Adrenal gland (tissue), 5 donors: Measurements from ENCODE around the gene FAM90A26.
"Not testable (repeated sequence)": the region's sequence is repeated elsewhere in the genome, so short reads cannot be mapped to it uniquely, and the experiment has no call there.

Experiments
- CTCF ChIP-seq, 6 experiments: fragments of 450-650 bp in 4 of 6; fragments of 200-600 bp in 2 of 6; sonication (generic) in 1 of 6; IDR thresholded peaks; 1 replicate in 5 of 6; 2 replicates in 1 of 6; pipeline versions ENCODE4 v1.5.1 to v1.8.0; 2016 to 2021; ENCODE audit warnings: antibody characterized with exemption in 6 of 6, mild to moderate bottlenecking in 2 of 6, moderate library complexity in 1 of 6
- POLR2A ChIP-seq, 2 donors: fragments of 450-650 bp; IDR thresholded peaks; one replicate each; pipeline ENCODE4 v1.6.1; 2017; ENCODE audit warnings: antibody characterized with exemption in 2 of 2, mild to moderate bottlenecking in 2 of 2, moderate library complexity in 1 of 2
- donor health status: DM: no; HTN: no; CAD: no.

- TF ChIP-seq CTCF, POLR2A (IDR thresholded peaks at IDR 0.05): not testable (repeated sequence)
These were observed 44.5 kb upstream of the FAM90A26 start for GRCh38 chr4:9125601-9126161.
